Loucy (cell line): ENCODE results near the gene PTPRN2.
"Not testable (repeated sequence)": the region's sequence is repeated elsewhere in the genome, so short reads cannot be mapped to it uniquely, and the experiment has no call there.

ENCODE experiments used
- H2AFZ ChIP-seq: fragments of 200-600 bp; sonication (generic); 2 replicates; pipeline ENCODE4 v1.6.0; 2016; ENCODE audit warnings: antibody characterized with exemption, mild to moderate bottlenecking, low read length, moderate library complexity
- H3F3A ChIP-seq: fragments of 200-600 bp; 2 replicates; pipeline ENCODE4 v1.6.0; 2016; ENCODE audit warnings: antibody characterized with exemption, low read depth, mild to moderate bottlenecking
- H3K27me3 ChIP-seq: fragments of 200-600 bp; sonication (generic); 2 replicates; pipeline ENCODE4 v1.6.1; 2014; ENCODE audit warnings: low read length, mild to moderate bottlenecking; ENCODE audit not compliant: insufficient read depth, poor library complexity, severe bottlenecking
- H3K36me3 ChIP-seq: fragments of 200-600 bp; sonication (generic); 2 replicates; pipeline ENCODE4 v1.6.1; 2016; ENCODE audit warnings: low read length; ENCODE audit not compliant: insufficient read depth
- H3K4me1 ChIP-seq: fragments of 200-600 bp; sonication (generic); 2 replicates; pipeline ENCODE4 v1.5.1; 2014; ENCODE audit warnings: low read length, mild to moderate bottlenecking; ENCODE audit not compliant: insufficient read depth, poor library complexity, severe bottlenecking
- H3K4me2 ChIP-seq: fragments of 200-600 bp; sonication (generic); 2 replicates; pipeline ENCODE4 v1.6.0; 2014; ENCODE audit warnings: antibody characterized with exemption, low read length, low read depth, mild to moderate bottlenecking; ENCODE audit not compliant: poor library complexity, severe bottlenecking
- H3K4me3 ChIP-seq: fragments of 200-600 bp; sonication (generic); 2 replicates; pipeline ENCODE4 v1.5.1; 2014; ENCODE audit warnings: low read length, mild to moderate bottlenecking, mixed read lengths; ENCODE audit not compliant: poor library complexity, severe bottlenecking
- H3K79me2 ChIP-seq: fragments of 200-600 bp; sonication (generic); 2 replicates; pipeline ENCODE4 v1.6.1; 2014; ENCODE audit warnings: low read length; ENCODE audit not compliant: insufficient read depth
- H3K9ac ChIP-seq: fragments of 200-600 bp; sonication (generic); 2 replicates; pipeline ENCODE4 v1.6.0; 2014; ENCODE audit warnings: mild to moderate bottlenecking, low read depth, low read length, moderate library complexity; ENCODE audit not compliant: poor library complexity, severe bottlenecking
- H3K9me2 ChIP-seq: fragments of 200-600 bp; sonication (generic); replicated peaks from 2 replicates; pipeline ENCODE4 v1.6.1; 2016; ENCODE audit warnings: low read depth, low read length, mixed read lengths
- H3K9me3 ChIP-seq: fragments of 200-600 bp; sonication (generic); 2 replicates; pipeline ENCODE4 v1.6.1; 2014; ENCODE audit warnings: mild to moderate bottlenecking, antibody characterized with exemption, low read length, low read depth; ENCODE audit not compliant: insufficient read depth
- H4K20me1 ChIP-seq: fragments of 200-600 bp; sonication (generic); 2 replicates; pipeline ENCODE4 v1.6.0; 2014; ENCODE audit warnings: antibody characterized with exemption, low read length, mild to moderate bottlenecking; ENCODE audit not compliant: insufficient read depth, poor library complexity, severe bottlenecking
- EZH2phosphoT487 ChIP-seq: fragments of 200-600 bp; IDR thresholded peaks from 2 replicates; pipeline ENCODE4 v1.6.1; 2018; ENCODE audit warnings: antibody characterized with exemption, mild to moderate bottlenecking, moderate library complexity, borderline replicate concordance
- TF ChIP-seq, protein P1 (sequence below): fragments of 200-600 bp; sonication (generic); conservative IDR thresholded peaks from 2 replicates; pipeline ENCODE4 v1.5.1; 2014; ENCODE audit warnings: mild to moderate bottlenecking, antibody characterized with exemption, low read length

PTPRN2 gene

DNA sequence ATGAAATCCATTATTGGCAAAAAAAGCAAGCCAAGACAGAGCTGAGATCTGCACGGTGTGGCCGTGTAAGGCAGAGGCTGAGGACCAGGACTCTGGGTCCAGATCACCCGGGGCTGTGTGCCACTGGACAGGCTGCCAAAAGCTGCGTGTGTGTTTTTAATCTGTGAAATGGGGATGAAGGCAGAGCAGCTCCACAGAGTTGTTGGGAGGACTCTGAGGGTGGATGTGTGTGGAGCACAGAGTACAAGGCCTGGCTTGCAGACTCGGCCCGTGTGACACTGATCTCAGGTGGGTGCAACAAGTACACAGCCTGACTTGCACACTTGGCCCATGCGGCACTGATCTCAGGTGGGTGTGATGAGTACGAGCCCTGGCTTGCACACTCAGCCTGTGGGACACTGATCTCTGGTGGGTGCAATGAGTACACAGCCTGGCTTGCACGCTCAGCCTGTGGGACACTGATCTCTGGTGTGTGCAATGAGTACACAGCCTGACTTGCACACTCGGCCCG is 921.0 kb downstream of the PTPRN2 start:
- no peak overlapping the region for H2AFZ ChIP-seq
- H3K4me1 ChIP-seq, result peaks cover 45% of the 10 kb centered on the region
- no peaks in the 10 kb centered on the region for H3K9me2 ChIP-seq
- H3K4me3 ChIP-seq, result no peak overlapping the region
- TF ChIP-seq EZH2phosphoT487, result no peak
- TF ChIP-seq, protein P1, sequence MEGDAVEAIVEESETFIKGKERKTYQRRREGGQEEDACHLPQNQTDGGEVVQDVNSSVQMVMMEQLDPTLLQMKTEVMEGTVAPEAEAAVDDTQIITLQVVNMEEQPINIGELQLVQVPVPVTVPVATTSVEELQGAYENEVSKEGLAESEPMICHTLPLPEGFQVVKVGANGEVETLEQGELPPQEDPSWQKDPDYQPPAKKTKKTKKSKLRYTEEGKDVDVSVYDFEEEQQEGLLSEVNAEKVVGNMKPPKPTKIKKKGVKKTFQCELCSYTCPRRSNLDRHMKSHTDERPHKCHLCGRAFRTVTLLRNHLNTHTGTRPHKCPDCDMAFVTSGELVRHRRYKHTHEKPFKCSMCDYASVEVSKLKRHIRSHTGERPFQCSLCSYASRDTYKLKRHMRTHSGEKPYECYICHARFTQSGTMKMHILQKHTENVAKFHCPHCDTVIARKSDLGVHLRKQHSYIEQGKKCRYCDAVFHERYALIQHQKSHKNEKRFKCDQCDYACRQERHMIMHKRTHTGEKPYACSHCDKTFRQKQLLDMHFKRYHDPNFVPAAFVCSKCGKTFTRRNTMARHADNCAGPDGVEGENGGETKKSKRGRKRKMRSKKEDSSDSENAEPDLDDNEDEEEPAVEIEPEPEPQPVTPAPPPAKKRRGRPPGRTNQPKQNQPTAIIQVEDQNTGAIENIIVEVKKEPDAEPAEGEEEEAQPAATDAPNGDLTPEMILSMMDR, result no peak
- no peaks in the 10 kb centered on the region for H3K9me3 ChIP-seq
- no peaks in the 10 kb centered on the region for H4K20me1 ChIP-seq
- 0 out of 2 replicates have a peak, but pooled peaks cover 3% of the 10 kb centered on the region for H3F3A ChIP-seq
- no peak overlapping the region for H3K9ac ChIP-seq
- no peak overlapping the region for H3K4me2 ChIP-seq
- no peaks in the 10 kb centered on the region for H3K27me3 ChIP-seq
- H3K79me2 ChIP-seq, result peaks cover 75% of the 10 kb centered on the region
- no peaks in the 10 kb centered on the region for H3K36me3 ChIP-seq

DNA sequence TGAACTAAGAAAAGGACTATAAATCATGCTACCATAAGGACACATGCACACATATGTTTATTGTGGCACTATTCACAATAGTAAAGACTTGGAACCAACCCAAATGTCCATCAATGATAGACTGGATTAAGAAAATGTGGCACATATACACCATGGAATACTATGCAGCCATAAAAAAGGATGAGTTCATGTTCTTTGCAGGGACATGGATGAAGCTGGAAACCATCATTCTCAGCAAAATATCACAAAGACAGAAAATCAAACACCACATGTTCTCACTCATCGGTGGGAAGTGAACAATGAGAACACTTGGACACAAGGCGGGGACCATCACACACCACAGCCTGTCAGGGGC is 922.0 kb downstream of the PTPRN2 start:
- H3K9ac ChIP-seq, H2AFZ ChIP-seq, H3K27me3 ChIP-seq, H3K9me3 ChIP-seq, H3K9me2 ChIP-seq, H3K4me3 ChIP-seq, H4K20me1 ChIP-seq, H3K4me2 ChIP-seq, H3F3A ChIP-seq, H3K36me3 ChIP-seq: not testable (repeated sequence)
- Histone ChIP-seq H3K4me1 (peaks cover 35% of the 10 kb centered on the region), H3K79me2 (peaks cover 73% of the 10 kb centered on the region)

DNA sequence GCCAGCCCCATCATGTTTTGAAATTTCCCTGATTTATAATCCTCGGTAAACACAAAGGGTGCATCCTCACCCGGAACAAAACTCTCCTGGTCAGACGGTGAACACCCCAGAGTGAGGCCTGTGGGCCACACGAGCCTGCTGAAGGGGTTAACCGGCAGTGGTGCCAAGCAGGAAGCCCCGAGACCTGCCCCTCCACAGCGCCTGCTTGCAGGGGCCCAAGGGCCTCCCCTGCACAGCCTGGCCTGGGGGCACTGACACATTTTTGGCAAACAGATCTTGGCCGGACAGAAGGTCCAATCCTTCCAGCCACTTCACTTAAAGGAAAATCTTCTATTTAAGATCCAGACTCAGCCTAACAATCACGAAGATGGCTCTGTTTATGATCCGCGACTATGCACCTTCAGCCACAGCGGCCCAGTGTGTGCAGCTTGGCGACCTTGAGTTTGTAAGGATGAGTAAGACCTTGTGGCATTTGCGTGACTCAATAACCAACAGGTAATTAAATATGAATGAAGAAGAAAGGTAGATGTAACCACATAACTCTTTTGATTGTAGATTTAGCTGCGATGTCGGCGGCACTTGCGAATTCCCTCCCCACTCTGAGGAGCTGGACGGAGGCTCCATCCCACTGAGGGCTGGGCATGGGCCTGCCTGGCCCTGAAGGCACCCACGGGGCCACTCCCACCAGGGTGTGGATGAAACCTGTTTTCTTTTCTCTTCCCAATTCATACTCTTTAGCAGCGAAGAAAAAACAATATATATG is 922.6 kb downstream of the PTPRN2 start:
- Histone ChIP-seq H3K9me3 (no peaks in the 10 kb centered on the region), H3K4me1 (peaks cover 30% of the 10 kb centered on the region), H2AFZ (no peak overlapping the region)

More for the DNA sequence above, 922.6 kb downstream of the PTPRN2 start:
- no peaks in the 10 kb centered on the region for H4K20me1 ChIP-seq
- TF ChIP-seq, protein P1, result no peak
- TF ChIP-seq EZH2phosphoT487, result no peak
- H3K36me3 ChIP-seq, result no peaks in the 10 kb centered on the region
- peaks cover 67% of the 10 kb centered on the region for H3K79me2 ChIP-seq
- no peaks in the 10 kb centered on the region for H3K27me3 ChIP-seq
- no peaks in the 10 kb centered on the region for H3K9me2 ChIP-seq
- peaks cover 3% of the 10 kb centered on the region; the same call in 1 of the 2 replicates for H3F3A ChIP-seq
- no peak overlapping the region for H3K9ac ChIP-seq
- H3K4me3 ChIP-seq, result no peak overlapping the region
- H3K4me2 ChIP-seq, result no peak overlapping the region
